GM23338 (cell line): ENCODE data around the gene TLE6.

ENCODE experiments used
- CREB1 ChIP-seq: fragments of 250-450 bp; sonication (Bioruptor Pico); IDR thresholded peaks from 2 replicates; pipeline ENCODE4 v1.5.0; 2020; ENCODE audit warnings: low read depth, mild to moderate bottlenecking, moderate library complexity
- EZH2 ChIP-seq: fragments of 200-600 bp; sonication (generic); IDR thresholded peaks from one replicate; pipeline ENCODE4 v1.8.0; 2017; ENCODE audit warnings: antibody characterized with exemption, mild to moderate bottlenecking, low read depth; ENCODE audit not compliant: unreplicated experiment
- EZH2phosphoT487 ChIP-seq: fragments of 200-600 bp; sonication (generic); IDR thresholded peaks from one replicate; pipeline ENCODE4 v1.8.1; 2018; ENCODE audit warnings: antibody characterized with exemption; ENCODE audit not compliant: unreplicated experiment
- JUNB ChIP-seq: IDR thresholded peaks from one replicate; pipeline ENCODE4 v1.6.1; 2016; ENCODE audit warnings: antibody characterized with exemption; ENCODE audit not compliant: unreplicated experiment
- TF ChIP-seq, protein P1 (sequence below), 2 experiments: fragments of 200-600 bp in 1 of 2; sonication (generic) in 1 of 2; conservative IDR thresholded peaks; 2 replicates each; pipeline versions ENCODE4 v1.5.1 to v1.6.1; 2016 to 2017; ENCODE audit warnings: antibody characterized with exemption in 2 of 2, low read depth in 2 of 2, mild to moderate bottlenecking in 2 of 2, moderate library complexity in 1 of 2
- TF ChIP-seq, protein P2 (sequence below): IDR thresholded peaks from one replicate; pipeline ENCODE4 v1.6.1; 2018; ENCODE audit warnings: antibody characterized with exemption; ENCODE audit not compliant: unreplicated experiment

DNA sequence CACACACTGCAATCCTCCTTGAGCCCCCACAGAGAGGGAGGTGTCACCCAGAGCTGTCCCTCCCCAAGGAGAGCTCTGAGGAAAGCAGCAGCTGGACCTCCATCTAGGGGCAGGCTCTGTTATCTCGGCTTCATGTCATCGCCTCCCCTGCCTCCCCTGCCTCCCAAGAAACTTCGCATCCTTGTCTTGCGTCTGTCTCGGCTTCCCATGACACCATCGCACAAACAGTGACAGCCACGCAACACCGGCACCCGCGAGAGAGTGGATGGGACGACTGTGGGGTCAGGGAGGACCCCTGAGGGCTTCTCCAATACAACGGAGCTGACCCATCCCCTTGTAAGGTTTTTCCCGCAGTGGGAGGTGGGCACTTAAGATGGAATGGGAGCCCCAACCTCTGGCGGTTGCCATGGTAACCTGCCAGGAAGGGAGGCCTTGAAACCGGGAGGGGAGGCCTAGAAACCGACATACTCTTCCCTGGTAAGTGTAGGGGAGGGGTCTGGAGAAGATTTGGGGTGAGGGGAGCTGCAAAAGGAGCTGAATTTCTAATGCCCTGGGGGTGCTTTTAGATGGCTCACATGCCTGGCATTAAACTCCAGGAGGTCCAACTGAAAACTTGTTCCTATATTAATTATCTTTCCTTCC is 35.4 kb downstream of the TLE6 start:
- TF ChIP-seq, protein P1, sequence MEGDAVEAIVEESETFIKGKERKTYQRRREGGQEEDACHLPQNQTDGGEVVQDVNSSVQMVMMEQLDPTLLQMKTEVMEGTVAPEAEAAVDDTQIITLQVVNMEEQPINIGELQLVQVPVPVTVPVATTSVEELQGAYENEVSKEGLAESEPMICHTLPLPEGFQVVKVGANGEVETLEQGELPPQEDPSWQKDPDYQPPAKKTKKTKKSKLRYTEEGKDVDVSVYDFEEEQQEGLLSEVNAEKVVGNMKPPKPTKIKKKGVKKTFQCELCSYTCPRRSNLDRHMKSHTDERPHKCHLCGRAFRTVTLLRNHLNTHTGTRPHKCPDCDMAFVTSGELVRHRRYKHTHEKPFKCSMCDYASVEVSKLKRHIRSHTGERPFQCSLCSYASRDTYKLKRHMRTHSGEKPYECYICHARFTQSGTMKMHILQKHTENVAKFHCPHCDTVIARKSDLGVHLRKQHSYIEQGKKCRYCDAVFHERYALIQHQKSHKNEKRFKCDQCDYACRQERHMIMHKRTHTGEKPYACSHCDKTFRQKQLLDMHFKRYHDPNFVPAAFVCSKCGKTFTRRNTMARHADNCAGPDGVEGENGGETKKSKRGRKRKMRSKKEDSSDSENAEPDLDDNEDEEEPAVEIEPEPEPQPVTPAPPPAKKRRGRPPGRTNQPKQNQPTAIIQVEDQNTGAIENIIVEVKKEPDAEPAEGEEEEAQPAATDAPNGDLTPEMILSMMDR (conservative IDR thresholded peaks at IDR 0.05; ENCODE audit: low read depth in 2 of 2): no peak
- TF ChIP-seq, protein P2, sequence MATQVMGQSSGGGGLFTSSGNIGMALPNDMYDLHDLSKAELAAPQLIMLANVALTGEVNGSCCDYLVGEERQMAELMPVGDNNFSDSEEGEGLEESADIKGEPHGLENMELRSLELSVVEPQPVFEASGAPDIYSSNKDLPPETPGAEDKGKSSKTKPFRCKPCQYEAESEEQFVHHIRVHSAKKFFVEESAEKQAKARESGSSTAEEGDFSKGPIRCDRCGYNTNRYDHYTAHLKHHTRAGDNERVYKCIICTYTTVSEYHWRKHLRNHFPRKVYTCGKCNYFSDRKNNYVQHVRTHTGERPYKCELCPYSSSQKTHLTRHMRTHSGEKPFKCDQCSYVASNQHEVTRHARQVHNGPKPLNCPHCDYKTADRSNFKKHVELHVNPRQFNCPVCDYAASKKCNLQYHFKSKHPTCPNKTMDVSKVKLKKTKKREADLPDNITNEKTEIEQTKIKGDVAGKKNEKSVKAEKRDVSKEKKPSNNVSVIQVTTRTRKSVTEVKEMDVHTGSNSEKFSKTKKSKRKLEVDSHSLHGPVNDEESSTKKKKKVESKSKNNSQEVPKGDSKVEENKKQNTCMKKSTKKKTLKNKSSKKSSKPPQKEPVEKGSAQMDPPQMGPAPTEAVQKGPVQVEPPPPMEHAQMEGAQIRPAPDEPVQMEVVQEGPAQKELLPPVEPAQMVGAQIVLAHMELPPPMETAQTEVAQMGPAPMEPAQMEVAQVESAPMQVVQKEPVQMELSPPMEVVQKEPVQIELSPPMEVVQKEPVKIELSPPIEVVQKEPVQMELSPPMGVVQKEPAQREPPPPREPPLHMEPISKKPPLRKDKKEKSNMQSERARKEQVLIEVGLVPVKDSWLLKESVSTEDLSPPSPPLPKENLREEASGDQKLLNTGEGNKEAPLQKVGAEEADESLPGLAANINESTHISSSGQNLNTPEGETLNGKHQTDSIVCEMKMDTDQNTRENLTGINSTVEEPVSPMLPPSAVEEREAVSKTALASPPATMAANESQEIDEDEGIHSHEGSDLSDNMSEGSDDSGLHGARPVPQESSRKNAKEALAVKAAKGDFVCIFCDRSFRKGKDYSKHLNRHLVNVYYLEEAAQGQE: no peak
- TF ChIP-seq EZH2: no peak
- TF ChIP-seq JUNB: no peak
- TF ChIP-seq EZH2phosphoT487: no peak
- no peak for TF ChIP-seq CREB1 (CRISPR knock-in tag)
